GM11168 (cell line): ENCODE results near the gene POLL.

Experiments
- in situ Hi-C: fragments of 300-500 bp; cut with MboI; formaldehyde crosslinking; loops from one replicate; pipeline ENCODE4 v1.12.0; 2022; ENCODE audit warnings: low sequenced_read_pairs; ENCODE audit not compliant: unreplicated experiment

The POLL gene

DNA sequence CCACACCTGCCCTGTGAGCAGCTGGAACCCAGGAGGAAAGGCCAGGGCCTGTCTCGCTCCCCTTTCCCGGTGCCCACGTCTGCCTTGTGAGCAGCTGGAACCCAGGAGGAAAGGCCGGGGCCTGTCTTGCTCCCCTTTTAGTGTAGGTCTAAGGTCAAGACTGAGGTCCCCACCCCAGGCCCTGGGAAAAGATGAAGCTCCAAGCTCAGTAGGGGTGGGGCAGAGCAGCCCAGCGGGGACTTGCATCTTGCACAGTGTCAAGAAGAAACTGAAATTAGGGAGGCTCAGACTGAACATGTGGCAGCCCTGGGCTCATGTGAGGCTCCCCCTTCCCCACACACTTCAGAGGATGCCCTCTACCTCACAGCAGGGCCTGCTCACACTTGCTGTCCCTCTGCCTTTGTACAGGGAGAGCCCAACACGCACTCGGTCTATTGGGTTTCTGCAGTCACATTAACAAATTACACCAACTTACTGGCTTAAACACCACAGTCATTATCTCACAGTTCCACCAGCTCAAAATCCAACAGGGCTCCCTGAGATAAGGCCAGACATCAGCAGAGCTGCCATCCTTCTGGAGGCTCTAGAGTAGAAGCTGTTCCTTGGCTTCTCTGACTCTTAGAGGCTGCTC is 12.4 kb downstream of the POLL start:
- in situ Hi-C loops: no loop called here

- in situ Hi-C loops: no loop called here
Measured at GRCh38 chr10:101575091-101575490, 13.0 kb downstream of the POLL start.

GRCh38 chr10:101573885-101574753 is 13.9 kb downstream of the POLL start:
- in situ Hi-C loops: loop anchor here (25.0 kb wide), 1 partner anchor 287 kb away; no protein-coding TSS in a partner anchor

GRCh38 chr10:101572785-101573184 is 15.3 kb downstream of the POLL start:
- in situ Hi-C loops: loop anchor here (25.0 kb wide), 1 partner anchor 285 kb away; no protein-coding TSS in a partner anchor

DNA sequence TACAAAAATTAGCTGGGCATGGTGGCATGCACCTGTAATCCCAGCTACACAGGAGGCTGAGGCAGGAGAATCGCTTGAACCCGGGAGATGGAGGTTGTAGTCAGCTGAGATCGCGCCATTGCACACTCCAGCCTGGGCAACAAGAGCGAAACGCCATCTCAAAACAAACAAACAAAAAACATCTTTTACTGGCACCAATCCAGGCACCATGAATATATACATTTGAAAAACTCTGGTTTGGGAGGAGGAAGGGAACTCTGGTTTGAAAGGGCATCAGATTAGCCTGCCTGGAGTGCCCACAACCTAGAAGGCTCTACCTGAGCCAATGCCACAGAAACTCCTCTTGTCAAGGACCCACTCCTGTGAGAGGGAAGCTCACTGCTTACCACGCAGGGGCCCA is 15.9 kb downstream of the POLL start:
- in situ Hi-C loops: loop anchor here (25.0 kb wide), 1 partner anchor 285 kb away; no protein-coding TSS in a partner anchor

DNA sequence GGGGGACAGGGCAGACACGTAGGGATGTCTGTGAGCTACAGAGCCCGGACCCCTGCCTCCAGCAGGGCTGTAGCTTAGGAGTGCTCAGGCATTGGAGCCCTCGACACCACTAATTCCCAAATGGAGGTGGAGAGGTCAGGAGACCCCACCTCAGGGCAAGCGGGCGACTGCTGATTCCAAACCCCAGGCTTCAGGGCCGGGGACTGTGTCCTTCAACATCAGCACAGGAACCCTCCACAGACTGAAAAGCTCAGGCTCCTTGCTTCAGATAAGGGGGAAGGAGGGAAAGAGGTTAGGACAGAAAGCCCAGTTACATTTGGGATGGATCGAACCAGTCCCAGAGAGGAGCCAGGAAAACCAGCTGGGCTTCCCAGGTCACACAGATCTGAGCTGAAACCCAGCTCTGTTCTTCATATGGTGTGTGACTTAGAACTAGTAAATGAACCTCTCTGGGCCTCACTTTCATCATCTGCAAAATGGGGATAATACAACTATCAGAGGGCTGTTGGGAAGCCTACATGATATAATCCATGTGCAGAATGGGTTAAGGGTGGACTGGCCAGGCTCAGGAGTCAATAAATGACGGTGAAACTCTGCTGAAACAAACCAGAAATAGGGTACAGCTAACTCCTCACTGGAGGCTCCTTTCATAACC is 16.7 kb downstream of the POLL start:
- in situ Hi-C loops: loop anchor here (25.0 kb wide), 1 partner anchor 284 kb away; no protein-coding TSS in a partner anchor

DNA sequence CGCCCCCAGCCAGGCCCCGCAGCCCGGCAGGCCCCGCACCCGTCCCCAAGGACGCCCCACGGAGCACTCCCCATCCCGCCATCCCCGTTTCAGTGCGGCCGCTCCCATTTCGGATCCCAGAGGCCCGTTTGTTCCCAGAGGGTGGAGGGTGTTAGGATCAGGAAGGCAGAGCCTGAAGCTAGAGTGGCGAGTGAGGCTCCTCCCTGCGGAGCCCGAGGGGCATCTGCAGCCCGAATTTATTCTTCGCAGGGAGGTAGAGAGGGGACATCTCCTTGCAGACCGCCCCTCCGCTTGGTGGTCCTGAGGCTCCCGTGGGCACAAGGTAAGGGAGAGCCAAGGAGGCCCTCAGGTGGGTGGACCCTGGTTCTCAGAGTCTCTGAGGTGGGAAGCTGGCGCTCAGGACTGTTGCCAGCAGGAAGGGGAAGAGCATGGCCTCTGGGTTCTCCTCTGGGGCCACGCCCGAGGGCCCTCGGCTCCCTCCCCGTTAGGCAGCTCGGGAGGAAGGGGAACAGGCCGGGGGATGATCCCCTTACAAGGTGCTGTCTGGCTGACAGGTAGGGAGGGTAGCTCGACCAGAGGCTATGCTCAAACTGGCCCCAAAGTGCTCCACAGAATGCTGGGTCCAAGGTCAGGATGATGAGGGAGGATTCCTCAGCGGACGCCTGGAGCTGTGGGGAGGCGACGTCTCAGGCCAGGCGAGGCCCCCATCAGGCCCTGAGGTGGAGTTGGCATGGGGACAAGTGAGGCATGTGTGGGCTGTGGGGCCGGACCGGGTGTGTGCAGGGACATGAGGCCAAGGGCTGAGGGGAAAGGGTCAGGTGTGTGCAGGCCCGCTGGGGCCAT is 17.4 kb downstream of the POLL start:
- in situ Hi-C loops: loop anchor here (25.0 kb wide), 1 partner anchor 283 kb away; no protein-coding TSS in a partner anchor

DNA sequence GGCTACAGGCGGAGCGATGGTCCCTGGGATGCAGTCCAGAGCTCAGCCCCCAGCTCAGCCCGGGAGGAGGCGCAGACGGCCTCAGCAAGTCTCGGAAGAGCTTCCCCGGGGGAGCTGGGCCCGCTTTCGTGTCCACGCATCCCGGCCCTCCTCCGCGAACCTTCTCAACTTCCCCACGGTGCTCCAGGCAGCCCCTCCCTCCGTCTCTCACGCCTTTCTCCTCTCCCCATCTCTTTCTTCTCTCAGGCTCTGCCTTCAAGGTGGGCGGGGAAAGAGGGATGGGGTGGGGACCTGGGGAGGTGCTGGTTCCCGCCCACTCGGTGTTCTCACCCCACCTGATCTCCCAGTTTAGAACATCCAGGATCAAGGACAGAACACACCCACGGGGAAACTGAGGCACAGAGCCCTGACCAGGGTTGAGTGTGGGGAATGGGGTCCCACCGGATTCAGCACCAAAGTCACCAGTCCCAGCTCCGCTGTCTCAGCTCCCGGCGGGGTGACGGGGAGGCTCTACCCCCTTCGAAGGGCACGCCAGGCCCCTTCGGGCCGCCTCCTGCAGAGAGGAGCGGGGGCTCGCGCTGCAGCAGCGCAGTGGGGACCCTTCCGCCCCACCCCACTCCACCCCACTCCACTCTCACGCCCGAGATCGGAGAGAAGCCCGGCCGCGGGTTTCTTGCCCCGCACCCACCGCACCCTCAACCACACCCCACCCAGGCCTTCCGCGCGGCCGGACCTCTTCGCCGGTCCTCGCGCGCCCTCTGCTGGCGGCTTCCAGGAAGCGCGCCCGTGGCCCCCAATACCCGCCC is 18.2 kb downstream of the POLL start:
- in situ Hi-C loops: loop anchor here (10.0 to 25.0 kb wide), 2 partner anchors 283 to 355 kb away; no protein-coding TSS in a partner anchor

DNA sequence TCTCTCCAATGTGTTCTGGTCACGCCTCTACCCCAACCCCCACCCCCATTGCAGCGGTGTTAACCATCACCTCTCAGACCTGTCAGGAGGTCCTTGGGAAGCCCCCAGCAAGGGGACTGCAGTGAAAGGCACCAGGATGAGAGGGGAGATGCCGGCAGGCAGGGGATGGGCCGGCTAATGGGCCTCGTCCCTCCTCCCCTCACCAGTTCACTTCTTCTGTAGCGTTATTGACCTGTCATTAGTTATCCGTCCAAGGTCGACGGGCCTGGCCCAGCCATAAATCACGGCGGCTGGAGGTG is 18.8 kb downstream of the POLL start:
- in situ Hi-C loops: loop anchor here (10.0 to 25.0 kb wide), 2 partner anchors 282 to 354 kb away; no protein-coding TSS in a partner anchor

- in situ Hi-C loops: loop anchor here (10.0 to 25.0 kb wide), 2 partner anchors 281 to 353 kb away; no protein-coding TSS in a partner anchor
Measured at GRCh38 chr10:101568054-101568745, 19.9 kb downstream of the POLL start.

DNA sequence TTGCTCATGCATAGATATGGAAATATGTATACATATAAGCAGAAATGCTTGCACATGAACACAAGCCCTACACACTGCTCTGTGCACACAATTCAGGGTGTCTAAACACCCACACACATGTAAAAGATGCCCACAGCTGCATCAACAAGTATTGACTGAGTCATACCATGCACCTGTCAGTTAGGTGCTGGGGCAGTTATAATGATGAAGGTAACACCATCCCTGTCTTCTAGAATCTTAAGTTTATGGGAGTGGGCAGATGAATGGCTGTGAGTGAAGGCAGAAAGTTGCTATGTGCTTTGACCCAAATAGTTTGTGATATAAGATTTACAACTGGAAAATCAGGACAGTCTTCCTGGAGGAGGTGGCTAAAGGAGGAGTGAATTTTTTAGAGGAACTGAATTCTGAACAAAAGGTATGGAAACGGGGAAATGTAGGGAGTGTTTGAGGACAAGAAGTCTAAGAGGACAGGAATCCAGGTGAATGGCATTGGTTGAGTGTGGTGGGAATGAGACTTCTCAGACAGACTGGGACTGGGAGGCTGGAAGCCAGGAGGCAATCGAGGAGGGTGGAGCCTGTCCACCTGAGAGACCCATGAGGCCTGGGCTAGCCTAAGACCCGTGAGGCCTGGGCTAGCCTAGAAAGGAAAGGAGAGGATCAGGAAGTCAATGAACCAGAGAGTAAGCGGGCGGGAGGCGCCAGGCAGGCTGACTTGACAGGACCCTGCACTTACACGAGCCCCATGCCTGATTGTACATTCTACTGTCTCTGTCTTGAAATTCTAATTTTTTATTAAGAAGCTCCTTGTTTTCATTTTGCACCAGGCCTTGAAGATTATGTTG is 20.7 kb downstream of the POLL start:
- in situ Hi-C loops: loop anchor here (10.0 to 25.0 kb wide), 2 partner anchors 280 to 353 kb away; no protein-coding TSS in a partner anchor

DNA sequence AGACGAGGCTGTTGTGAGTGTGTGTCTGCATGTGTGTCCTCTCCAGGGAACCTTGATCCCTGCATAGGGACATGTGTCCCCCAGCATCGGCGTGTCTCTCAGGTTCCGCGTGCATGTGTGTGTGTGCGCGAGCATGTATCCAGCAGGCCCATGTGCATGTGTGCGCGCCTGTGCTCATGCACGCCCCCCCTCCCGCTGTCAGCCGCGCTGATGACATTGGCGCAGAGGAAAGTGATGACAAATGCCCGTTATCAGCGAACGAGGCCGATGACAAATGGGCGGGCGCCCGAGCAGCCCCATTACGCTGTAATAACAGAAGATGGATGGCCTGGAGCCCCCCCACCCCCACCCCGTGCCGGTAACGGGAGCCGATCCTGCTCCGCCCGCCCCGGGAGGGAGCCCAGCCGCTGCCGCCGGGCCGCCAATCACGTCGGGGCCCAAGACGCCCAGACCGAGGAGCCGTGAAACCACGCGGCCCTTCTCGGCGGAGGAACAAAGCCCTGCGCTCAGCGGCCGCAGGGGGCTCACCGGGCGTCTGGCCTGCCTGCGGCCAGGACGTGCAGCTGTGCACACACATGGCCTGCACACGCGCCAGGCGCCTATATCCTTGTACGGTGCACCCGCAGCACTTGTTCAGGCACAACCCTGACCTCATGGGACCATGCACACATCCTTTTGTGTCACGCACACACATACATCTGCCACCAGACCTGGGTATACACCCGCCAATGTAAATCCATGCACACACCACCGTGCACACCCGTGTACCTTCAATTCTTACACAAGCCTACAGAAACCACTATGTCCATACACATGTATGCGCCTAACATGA is 21.5 kb downstream of the POLL start:
- in situ Hi-C loops: loop anchor here (10.0 to 25.0 kb wide), 2 partner anchors 279 to 352 kb away; no protein-coding TSS in a partner anchor

DNA sequence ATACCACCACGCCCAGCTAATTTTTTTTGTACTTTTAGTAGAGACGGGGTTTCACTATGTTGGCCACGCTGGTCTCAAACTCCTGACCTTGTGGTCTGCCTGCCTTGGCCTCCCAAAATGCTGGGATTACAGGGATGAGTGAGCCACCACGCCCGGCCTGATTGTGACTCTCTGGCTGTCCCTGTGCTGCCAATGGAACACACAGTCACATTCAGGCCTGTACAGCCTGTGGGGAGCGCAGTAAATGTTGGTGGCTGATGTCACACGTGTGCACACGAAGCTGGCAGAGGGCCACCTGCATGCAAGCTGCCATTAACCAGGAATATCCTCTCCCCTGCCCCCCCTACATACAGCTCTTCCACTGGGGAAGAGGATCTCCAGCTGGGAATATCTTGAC is 22.1 kb downstream of the POLL start:
- in situ Hi-C loops: loop anchor here (10.0 to 25.0 kb wide), 2 partner anchors 279 to 351 kb away; no protein-coding TSS in a partner anchor

- in situ Hi-C loops: loop anchor here (10.0 to 25.0 kb wide), 2 partner anchors 278 to 351 kb away; no protein-coding TSS in a partner anchor
Measured at GRCh38 chr10:101565370-101565900, 22.6 kb downstream of the POLL start.

- in situ Hi-C loops: loop anchor here (10.0 to 25.0 kb wide), 2 partner anchors 277 to 350 kb away; no protein-coding TSS in a partner anchor
Measured at GRCh38 chr10:101564490-101564991, 23.5 kb downstream of the POLL start.
